ENCODE data around the gene ST6GALNAC6. TPM values are rescaled to one million over a fixed set of nuclear protein-coding genes. Genes with fewer than 3 reads are reported as not detected.
A peak's percentile ranks its signal among the peaks of the same experiment; 100 is the strongest.

The ST6GALNAC6 gene
- total and polyA plus RNA-seq, 5 donors from 2014 or later = 43.7 to 136 (median 48.6) TPM

DNA sequence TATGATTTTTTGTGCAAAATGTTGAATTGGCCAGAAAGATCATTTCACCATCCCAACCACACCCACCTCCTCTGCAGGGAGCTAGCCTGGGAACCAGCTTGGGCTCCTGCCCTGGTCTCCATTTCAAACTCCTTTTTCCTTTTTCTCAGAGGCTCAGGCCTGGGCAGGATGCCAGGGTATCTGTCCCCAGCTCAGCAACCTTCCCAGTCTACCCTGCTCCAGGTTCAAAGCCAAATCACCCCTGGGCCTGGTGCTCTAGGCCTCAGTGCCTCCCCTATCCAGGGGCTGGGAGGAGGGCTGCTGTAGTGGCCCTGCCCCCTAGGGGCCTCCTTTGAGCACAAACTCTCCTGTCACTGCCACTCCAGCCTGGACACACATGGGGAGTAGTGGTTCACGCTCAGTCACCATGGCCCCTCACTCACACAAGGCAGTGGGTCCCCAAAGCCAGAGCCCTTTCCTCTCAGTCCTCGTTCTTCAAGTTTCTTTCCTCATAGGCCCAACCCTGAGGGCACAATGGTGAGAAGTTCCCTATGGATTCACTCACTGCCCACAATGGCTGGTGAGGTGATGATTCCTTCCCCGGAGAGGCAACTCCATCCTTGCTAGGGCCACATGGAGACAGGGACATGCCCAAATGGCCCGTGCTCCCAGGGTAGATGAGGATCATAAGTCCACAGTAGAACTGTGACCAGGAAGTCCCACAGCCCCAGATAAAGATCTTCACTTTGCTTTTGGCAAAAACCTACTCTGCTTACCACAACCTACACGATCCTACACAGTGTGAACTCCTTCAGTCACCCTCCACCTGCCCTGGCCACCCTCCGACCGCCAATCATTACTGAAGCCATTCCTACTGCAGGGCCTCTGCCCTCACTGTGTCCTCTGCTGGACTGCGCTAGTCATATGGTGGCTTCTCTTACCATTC is 19.0 kb upstream of the ST6GALNAC6 start:
- no peaks in the 10 kb centered on the region for H3K27me3 ChIP-seq (ENCODE audit: control insufficient read depth, insufficient read depth, low read length)
- H3K36me3 ChIP-seq (ENCODE audit: control insufficient read depth, insufficient read depth, low read length) = peaks cover 3% of the 10 kb centered on the region
- no peak overlapping the region for H3K4me3 ChIP-seq (ENCODE audit: low read depth, low read length)
- Mint-ChIP-seq H3K27me3 (peaks cover 4% of the 10 kb centered on the region), H3K36me3 (peaks cover 5% of the 10 kb centered on the region), H3K4me3 (peak overlapping the region; percentile 50 to 95 (median 87)), H3K9me3 (no peaks in the 10 kb centered on the region), H3K4me1 (peaks cover 0 to 51% (median 26%) of the 10 kb centered on the region in 4 donors), H3K27ac (peak overlapping the region in 2 of 3 donors; percentile 71 to 86)
- no peak overlapping the region for H3K27ac ChIP-seq (ENCODE audit: insufficient read depth, low read length, poor library complexity, severe bottlenecking)
- H3K4me1 ChIP-seq (ENCODE audit: control insufficient read depth, insufficient read depth, low read length, poor library complexity, severe bottlenecking) = peaks cover 44% of the 10 kb centered on the region
- no peaks in the 10 kb centered on the region for H3K9me3 ChIP-seq (ENCODE audit: control insufficient read depth in 2 of 2, low read length in 2 of 2)
- DNase-seq = peak in 1 of 3 donors; percentile 39
- ATAC-seq (ENCODE audit: low read depth in 2 of 2) = no peak

DNA sequence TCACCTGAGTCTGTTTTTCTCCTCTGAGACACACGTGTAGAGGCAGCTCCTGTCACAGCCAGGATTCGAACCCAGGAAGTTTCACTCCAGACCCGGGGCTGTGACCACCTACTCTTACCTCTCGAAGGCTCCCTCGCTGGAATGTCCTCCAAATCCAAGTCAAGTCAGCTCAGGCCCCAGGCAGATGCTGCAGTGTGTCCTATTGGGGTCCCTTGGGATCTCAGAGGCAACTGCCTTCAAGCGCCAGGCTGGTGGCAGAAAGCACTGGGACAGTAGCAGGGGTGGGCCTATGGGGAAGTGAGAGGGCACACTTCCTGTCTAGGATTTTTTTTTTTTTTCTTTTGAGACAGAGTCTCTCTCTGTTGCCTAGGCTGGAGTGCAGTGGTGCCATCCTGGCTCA is 18.2 kb upstream of the ST6GALNAC6 start:
- H3K27me3 ChIP-seq (ENCODE audit: control insufficient read depth, insufficient read depth, low read length) = no peaks in the 10 kb centered on the region
- no peaks in the 10 kb centered on the region for H3K9me3 ChIP-seq (ENCODE audit: control insufficient read depth in 2 of 2, low read length in 2 of 2)
- Mint-ChIP-seq H3K9me3 (no peaks in the 10 kb centered on the region), H3K27me3 (no peaks in the 10 kb centered on the region), H3K36me3 (peaks cover 10% of the 10 kb centered on the region), H3K4me1 (peaks cover 0 to 56% (median 29%) of the 10 kb centered on the region in 4 donors), H3K27ac (peak overlapping the region in 2 of 3 donors; percentile 43 to 83), H3K4me3 (peak overlapping the region; percentile 71 to 95 (median 88))
- DNase-seq = no peak
- H3K36me3 ChIP-seq (ENCODE audit: control insufficient read depth, insufficient read depth, low read length) = peaks cover 3% of the 10 kb centered on the region
- peak overlapping the region; percentile 41 for H3K27ac ChIP-seq (ENCODE audit: insufficient read depth, low read length, poor library complexity, severe bottlenecking)
- H3K4me1 ChIP-seq (ENCODE audit: control insufficient read depth, insufficient read depth, low read length, poor library complexity, severe bottlenecking) = peaks cover 47% of the 10 kb centered on the region
- H3K4me3 ChIP-seq (ENCODE audit: low read depth, low read length) = peak overlapping the region; percentile 61
- ATAC-seq (ENCODE audit: low read depth in 2 of 2) = no peak

DNA sequence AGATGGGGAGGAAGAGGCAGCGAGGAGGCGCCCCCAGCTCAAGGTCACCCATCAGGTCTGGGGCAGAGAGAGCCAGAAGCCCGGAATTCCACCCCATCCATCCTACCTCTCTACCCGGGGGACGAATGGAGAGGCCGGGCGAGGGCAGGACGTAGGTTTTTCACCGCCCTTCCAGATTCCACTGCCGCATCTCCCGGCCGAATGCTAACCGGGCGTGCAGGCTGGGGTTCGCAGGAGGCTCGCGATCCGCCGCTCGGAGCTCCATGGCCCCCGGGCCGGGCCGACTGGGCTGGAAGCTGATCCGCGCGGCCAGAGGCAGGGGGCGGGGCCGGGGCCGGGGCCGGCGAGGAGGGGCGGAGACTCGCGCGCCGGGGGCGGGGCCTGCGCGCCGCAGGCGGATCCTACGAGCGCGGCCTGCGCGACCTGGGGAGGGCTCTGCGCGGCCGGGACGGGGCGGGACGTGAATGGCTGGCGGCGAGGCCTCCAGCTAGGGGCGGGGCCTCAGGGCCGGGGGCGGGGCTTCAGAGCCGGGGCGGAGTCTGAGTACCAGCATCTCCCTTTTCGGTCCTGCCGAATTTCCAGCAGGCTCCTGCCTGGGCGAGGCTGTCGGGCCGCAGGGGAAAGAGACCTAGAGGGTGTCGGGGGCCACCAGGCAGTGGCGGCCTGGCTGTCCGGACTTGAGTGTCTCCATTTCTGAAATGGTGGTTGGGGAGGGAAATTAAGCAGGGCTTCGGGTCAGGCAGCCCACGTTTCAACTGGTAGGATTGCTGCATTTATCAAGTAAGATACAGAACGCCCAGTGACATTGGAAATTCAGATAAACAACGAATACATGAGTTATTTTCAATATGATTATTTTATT is 17.5 kb upstream of the ST6GALNAC6 start, which contains the start of gene ST6GALNAC4:
TSS of gene ST6GALNAC4 (minus strand) at position 322 of the 862 bp plus-strand sequence. CDS start 622 bp downstream, outside the sequence.
- Histone ChIP-seq H3K4me3 (ENCODE audit: low read depth, low read length) (peak within 1 kb of the TSS; percentile 77), H3K9me3 (ENCODE audit: control insufficient read depth in 2 of 2, low read length in 2 of 2) (no peaks in the 10 kb centered on the region), H3K27me3 (ENCODE audit: control insufficient read depth, insufficient read depth, low read length) (no peaks in the 10 kb centered on the region), H3K4me1 (ENCODE audit: control insufficient read depth, insufficient read depth, low read length, poor library complexity, severe bottlenecking) (peaks cover 50% of the 10 kb centered on the region), H3K27ac (ENCODE audit: insufficient read depth, low read length, poor library complexity, severe bottlenecking) (peak within 1 kb of the TSS; percentile 66), H3K36me3 (ENCODE audit: control insufficient read depth, insufficient read depth, low read length) (peaks cover 5% of the 10 kb centered on the region)
- peaks cover 0 to 57% (median 31%) of the 10 kb centered on the region in 4 donors for H3K4me1 Mint-ChIP-seq
- H3K4me3 Mint-ChIP-seq = peak within 1 kb of the TSS; percentile 88 to 97 (median 94)
- no peaks in the 10 kb centered on the region for H3K9me3 Mint-ChIP-seq
- peak within 1 kb of the TSS; percentile 83 to 96 (median 94) for H3K27ac Mint-ChIP-seq
- ATAC-seq (ENCODE audit: low read depth in 2 of 2) (peak; percentile 93 to 97), DNase-seq (peak; percentile 90 to 93 (median 92))
- peaks cover 13% of the 10 kb centered on the region for H3K36me3 Mint-ChIP-seq
- H3K27me3 Mint-ChIP-seq = no peaks in the 10 kb centered on the region

DNA sequence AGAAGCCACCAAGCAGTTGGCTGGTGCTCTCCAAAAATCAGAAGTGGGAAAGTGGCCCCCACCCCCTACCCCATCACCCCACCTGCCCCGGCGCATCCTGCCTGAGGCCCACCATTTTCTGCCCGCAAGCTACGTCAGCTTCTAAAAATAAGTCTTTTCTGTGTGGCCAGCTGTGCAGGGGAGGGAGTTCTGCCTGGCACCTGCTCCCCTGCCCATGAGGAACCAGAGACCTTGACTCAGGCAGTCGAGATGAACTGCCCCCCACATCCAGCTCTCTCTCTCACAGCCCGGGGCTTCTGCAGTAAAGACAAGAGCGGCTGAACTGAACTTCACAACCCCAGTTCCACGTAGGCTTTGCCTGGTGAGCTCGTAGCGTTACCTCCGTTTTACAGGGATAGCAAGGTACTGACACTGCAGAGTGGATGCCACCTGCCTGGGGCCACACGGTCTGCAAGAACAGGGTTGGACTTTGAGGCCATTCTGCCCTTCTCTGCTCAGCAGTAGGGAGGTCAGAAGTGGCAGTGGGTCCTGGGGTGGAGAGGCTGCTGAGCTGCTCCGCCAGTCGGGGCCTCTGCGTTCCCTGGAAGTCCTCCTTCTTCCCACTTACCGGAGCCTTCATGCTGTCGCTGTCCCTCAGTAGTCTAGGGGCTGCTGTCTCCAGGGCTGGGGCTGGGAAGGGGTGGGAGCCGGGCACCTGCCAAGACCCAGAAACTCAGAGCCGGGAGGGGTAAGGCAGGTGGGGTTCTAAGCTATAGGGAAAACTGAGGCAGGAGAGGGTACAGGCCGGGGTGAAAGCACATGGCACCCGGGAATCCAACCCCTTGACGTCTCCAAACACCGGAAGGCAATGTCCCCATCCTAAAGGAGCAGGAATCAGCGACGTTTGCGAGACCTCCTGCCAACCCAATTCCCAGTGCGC is 16.7 kb upstream of the ST6GALNAC6 start:
- Histone ChIP-seq H3K4me1 (ENCODE audit: control insufficient read depth, insufficient read depth, low read length, poor library complexity, severe bottlenecking) (peaks cover 48% of the 10 kb centered on the region), H3K27ac (ENCODE audit: insufficient read depth, low read length, poor library complexity, severe bottlenecking) (peak overlapping the region; percentile 66), H3K36me3 (ENCODE audit: control insufficient read depth, insufficient read depth, low read length) (peaks cover 7% of the 10 kb centered on the region), H3K27me3 (ENCODE audit: control insufficient read depth, insufficient read depth, low read length) (no peaks in the 10 kb centered on the region), H3K4me3 (ENCODE audit: low read depth, low read length) (peak overlapping the region; percentile 77), H3K9me3 (ENCODE audit: control insufficient read depth in 2 of 2, low read length in 2 of 2) (no peaks in the 10 kb centered on the region)
- Mint-ChIP-seq H3K4me1 (peaks cover 0 to 60% (median 32%) of the 10 kb centered on the region in 4 donors), H3K27me3 (no peaks in the 10 kb centered on the region), H3K36me3 (peaks cover 17% of the 10 kb centered on the region), H3K27ac (peak overlapping the region; percentile 83 to 96 (median 94)), H3K4me3 (peak overlapping the region; percentile 88 to 97 (median 94)), H3K9me3 (no peaks in the 10 kb centered on the region)
- ATAC-seq (ENCODE audit: low read depth in 2 of 2) (no peak), DNase-seq (peak in 2 of 3 donors; percentile 65 to 69)

DNA sequence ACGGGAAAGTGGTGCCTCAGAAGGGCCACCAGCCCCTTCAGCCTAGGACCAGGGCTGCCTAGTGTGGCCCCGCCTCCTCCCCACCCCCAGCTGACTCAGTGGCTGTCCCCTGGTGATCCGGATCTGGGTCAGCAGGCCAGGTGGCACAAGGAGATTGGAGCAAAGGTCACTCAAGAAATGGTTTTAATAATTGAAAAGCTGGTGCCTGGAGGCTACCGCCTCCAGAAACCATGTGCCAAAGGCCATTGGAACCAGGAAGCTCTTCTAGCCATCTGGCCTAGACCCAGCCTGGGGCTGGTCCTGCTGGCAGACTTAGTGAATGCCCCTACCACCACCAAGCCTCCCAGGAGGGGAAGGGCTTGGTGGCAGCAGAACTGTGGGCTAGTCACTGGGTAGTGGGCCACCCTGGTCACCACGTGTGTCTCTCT is 15.9 kb upstream of the ST6GALNAC6 start:
- peaks cover 55% of the 10 kb centered on the region for H3K4me1 ChIP-seq (ENCODE audit: control insufficient read depth, insufficient read depth, low read length, poor library complexity, severe bottlenecking)
- no peaks in the 10 kb centered on the region for H3K27me3 ChIP-seq (ENCODE audit: control insufficient read depth, insufficient read depth, low read length)
- Mint-ChIP-seq H3K36me3 (peaks cover 21% of the 10 kb centered on the region), H3K27me3 (no peaks in the 10 kb centered on the region), H3K4me3 (peak overlapping the region; percentile 88 to 97 (median 94)), H3K27ac (peak overlapping the region; percentile 52 to 96 (median 94)), H3K4me1 (peaks cover 0 to 67% (median 36%) of the 10 kb centered on the region in 4 donors), H3K9me3 (no peaks in the 10 kb centered on the region)
- H3K4me3 ChIP-seq (ENCODE audit: low read depth, low read length) = peak overlapping the region; percentile 31
- ATAC-seq (ENCODE audit: low read depth in 2 of 2) (no peak), DNase-seq (no peak)
- no peaks in the 10 kb centered on the region for H3K9me3 ChIP-seq (ENCODE audit: control insufficient read depth in 2 of 2, low read length in 2 of 2)
- H3K27ac ChIP-seq (ENCODE audit: insufficient read depth, low read length, poor library complexity, severe bottlenecking) = peak overlapping the region; percentile 66
- peaks cover 7% of the 10 kb centered on the region for H3K36me3 ChIP-seq (ENCODE audit: control insufficient read depth, insufficient read depth, low read length)

DNA sequence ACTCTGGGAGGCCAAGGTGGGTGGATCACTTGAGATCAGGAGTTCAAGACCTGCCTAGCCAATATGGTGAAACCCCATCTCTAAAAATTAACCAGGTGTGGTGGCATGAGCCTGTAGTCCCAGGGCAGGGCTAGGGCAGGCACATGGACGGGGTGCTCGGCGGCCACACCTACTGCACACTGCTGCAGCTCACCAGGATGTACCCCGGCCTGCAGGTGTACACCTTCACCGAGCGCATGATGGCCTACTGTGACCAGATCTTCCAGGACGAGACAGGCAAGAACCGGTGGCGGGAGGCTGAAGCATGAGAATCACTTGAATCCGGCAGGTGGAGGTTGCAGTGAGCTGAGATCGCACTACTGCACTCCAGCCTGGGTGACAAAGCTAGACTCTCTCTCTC is 14.3 kb upstream of the ST6GALNAC6 start:
- no peaks in the 10 kb centered on the region for H3K9me3 ChIP-seq (ENCODE audit: control insufficient read depth in 2 of 2, low read length in 2 of 2)
- Mint-ChIP-seq H3K36me3 (peaks cover 21% of the 10 kb centered on the region), H3K4me1 (peaks cover 0 to 67% (median 33%) of the 10 kb centered on the region in 4 donors), H3K9me3 (no peaks in the 10 kb centered on the region), H3K4me3 (peak overlapping the region in 1 of 4 donors; percentile 48), H3K27ac (peak overlapping the region in 1 of 3 donors; percentile 86), H3K27me3 (no peaks in the 10 kb centered on the region)
- ATAC-seq (ENCODE audit: low read depth in 2 of 2) (no peak), DNase-seq (no peak)
- peaks cover 62% of the 10 kb centered on the region for H3K4me1 ChIP-seq (ENCODE audit: control insufficient read depth, insufficient read depth, low read length, poor library complexity, severe bottlenecking)
- no peak overlapping the region for H3K4me3 ChIP-seq (ENCODE audit: low read depth, low read length)
- peaks cover 7% of the 10 kb centered on the region for H3K36me3 ChIP-seq (ENCODE audit: control insufficient read depth, insufficient read depth, low read length)
- H3K27me3 ChIP-seq (ENCODE audit: control insufficient read depth, insufficient read depth, low read length) = no peaks in the 10 kb centered on the region
- H3K27ac ChIP-seq (ENCODE audit: insufficient read depth, low read length, poor library complexity, severe bottlenecking) = peak overlapping the region; percentile 21
